AG09319 (cell line): Measurements from ENCODE around the gene TRIM27.

Experiments used
- DNase-seq: peaks from one replicate; pipeline ENCODE4 v3.0.0-alpha.2; 2010; ENCODE audit warnings: low read depth; ENCODE audit errors: extremely low read depth
- CTCF ChIP-seq: IDR thresholded peaks from 2 replicates; pipeline ENCODE4 v1.5.1; 2011; ENCODE audit warnings: low read depth, mild to moderate bottlenecking, inconsistent platforms, low read length, moderate library complexity

Gene TRIM27

GRCh38 chr6:28892525-28892924 lies 31.3 kb downstream of the TRIM27 start:
- no peak for DNase-seq
- no peak for TF ChIP-seq CTCF

DNA sequence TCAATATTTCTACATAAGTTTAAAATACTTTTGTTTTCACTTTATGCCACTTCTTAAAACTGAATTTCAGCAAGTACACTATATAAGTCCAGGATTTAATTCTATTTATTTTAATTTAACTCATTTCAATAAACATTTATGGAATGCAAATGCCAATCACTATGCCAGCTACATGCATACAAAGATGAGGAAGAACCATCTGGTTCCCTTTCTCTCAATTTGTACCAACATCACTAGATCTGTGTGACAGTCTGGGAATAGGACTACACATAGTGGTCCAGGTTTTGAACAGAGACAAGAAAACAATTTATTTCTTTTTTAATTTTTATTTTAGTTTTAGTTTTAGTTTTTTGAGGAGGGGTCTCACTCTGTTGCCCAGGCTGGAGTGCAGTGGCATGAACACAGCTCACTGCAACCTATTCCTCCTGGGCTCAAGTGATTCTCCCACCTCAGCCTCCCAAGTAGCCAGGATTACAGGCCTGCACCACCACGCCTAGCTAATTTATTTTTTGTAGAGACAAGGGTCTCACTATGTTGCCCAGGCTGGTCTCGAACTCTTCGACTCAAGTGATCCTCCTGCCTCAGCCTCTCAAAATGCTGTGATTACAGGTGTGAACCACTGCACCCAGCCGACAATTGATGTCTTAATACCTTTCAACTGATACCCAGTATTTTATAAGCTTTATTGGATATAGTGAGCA lies 35.8 kb downstream of the TRIM27 start:
- no peak for TF ChIP-seq CTCF
- DNase-seq: no peak

DNA sequence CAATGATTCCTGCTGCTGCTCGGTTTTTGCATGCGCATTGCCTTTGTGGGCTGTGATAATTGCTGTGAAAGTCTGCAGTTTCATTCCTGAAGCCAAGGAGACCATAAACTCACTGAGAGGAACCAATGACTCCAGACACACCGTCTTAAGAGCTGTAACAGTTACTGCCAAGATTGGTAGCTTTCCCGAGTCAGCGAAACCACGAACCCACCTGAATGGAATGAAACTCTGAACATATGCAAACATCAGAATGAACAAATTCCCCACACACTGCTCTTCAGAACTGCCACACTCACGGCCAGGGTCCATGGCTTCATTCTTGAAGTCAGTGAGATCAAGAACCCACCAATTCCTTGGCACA lies 37.7 kb downstream of the TRIM27 start:
- no peak for TF ChIP-seq CTCF
- DNase-seq: no peak

- DNase-seq: no peak
These were observed 39.2 kb downstream of the TRIM27 start for GRCh38 chr6:28884423-28885131.

DNA sequence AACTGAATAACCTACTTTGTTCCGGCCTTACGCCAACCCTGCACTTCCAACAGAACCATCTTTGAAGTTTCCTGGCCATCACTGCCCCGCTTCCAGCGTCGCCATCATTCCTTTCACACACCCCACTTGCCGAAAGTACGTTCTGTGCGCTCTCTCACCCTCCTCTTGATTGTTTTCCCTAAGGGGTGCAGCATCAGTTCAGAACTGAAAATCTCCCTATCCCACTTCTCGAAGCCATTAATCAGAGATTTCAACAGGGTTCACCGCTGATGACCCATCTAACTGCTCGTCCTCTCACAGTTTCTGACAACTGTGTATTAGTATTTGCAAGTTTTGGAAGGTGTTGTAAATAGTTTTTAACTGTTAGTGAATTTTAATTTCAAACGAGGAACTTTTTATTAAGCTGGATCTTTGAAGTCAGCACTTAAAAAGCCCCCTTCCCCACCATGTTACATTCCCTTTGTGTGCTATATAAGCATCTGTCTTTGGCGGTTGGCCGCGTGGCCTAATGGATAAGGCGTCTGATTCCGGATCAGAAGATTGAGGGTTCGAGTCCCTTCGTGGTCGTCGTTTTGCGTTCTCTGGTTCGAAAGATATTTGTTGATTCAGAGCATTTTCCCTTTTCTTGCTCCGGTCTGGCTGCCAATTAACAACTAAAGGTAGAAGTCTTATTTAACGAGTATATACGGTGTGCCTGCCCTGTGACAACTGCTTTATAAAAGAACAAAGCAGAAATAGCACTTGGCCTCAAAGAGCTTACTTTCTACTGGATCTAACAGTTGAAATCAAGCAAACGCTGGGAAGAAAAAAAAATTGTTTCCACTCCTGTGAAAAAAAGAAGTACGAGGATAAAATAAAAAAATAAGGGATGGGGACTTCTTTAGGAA lies 42.6 kb downstream of the TRIM27 start:
- TF ChIP-seq CTCF: no peak
- DNase-seq: no peak

More at GRCh38 chr6:28884423-28885131, 39.2 kb downstream of the TRIM27 start:
- TF ChIP-seq CTCF: no peak

DNA sequence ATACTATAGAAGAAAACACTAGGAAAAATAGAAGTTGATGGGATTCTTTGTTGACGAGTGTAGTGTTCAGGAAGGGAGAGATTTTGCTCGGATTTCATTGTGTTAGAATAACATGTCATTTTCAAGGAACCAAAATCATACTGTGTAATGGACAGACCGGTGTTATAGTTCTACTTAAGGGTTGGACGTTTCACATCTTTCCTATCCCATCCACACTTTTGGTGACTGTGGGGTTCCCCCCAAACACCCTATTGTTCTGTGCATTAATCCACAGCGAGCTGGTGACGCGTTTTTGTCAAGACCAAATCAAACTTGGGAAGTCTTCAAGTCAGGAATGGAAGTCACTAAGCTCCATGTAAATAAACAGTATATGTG lies 43.3 kb downstream of the TRIM27 start:
- TF ChIP-seq CTCF: no peak
- no peak for DNase-seq

- no peak for DNase-seq
- no peak for TF ChIP-seq CTCF
These were observed 47.1 kb downstream of the TRIM27 start for GRCh38 chr6:28876710-28877109.
